COLO829 (cell line): ENCODE results near the gene FAM53B.

Source experiments
- DNase-seq: peaks from one replicate; pipeline ENCODE4 v3.0.0; 2012; ENCODE audit warnings: low spot score

FAM53B gene

DNA sequence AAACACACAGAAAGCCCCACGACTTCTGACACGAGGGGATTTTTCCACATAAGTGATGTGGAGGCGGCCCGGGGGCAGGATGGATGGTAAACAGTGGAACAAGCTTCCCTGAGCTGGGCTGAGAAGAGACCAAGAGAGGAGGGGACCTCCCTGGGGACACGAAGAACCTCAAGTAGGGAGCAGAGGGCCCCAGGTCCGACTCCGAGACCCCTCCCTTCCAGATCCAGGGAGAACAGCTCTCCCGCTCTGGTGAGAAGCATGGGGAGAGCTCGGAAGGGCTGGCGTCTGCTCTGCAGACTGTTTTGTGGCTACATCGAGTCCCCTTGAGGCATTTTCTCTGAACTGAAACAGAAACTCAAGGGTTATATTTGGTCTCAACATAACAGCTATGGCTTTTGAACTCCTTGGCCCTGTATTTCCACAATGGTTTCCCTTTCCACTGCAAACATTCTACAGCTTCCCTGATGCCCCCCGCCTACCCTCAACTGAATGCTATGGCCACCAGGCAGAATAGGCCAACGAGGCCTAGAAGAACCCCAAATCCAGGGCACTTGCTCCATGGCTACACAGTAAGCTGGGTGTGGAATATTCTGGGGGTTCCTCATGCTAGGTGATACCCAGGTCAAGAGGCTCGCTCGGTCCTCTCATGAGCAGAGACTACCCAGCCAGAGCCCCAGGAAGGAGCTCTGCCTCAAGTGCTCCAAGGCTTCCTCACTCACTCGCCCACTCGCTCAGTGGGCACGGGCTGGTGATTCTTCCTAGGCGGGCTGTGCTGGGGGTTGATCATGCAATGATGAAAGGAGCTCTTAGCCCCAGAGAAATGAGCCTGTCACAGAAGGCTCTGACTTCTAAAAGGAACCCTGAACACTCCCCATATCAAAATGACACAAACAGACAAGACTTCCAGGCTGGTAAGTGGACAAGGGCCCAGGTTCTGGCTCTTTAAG is 47.5 kb downstream of the FAM53B start:
- DNase-seq: no peak

DNA sequence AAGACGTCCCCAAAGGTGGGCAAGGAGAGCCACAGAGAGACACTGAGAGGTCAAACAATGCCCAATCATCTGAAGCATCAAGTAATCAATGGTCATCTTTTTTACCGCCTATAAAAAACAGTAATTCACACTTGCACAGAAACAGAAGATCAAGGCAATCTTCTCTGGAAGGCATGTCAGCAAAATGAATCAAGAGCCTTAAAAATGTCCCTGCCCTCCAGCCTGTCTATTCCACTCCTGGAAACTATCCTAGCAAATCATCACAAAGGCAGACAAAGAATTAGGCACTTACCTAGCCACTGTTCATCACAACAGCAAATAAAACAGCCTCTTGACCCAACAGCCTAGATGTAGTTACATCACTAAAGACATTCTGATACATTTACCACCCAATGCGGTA is 48.9 kb downstream of the FAM53B start:
- no peak for DNase-seq

DNA sequence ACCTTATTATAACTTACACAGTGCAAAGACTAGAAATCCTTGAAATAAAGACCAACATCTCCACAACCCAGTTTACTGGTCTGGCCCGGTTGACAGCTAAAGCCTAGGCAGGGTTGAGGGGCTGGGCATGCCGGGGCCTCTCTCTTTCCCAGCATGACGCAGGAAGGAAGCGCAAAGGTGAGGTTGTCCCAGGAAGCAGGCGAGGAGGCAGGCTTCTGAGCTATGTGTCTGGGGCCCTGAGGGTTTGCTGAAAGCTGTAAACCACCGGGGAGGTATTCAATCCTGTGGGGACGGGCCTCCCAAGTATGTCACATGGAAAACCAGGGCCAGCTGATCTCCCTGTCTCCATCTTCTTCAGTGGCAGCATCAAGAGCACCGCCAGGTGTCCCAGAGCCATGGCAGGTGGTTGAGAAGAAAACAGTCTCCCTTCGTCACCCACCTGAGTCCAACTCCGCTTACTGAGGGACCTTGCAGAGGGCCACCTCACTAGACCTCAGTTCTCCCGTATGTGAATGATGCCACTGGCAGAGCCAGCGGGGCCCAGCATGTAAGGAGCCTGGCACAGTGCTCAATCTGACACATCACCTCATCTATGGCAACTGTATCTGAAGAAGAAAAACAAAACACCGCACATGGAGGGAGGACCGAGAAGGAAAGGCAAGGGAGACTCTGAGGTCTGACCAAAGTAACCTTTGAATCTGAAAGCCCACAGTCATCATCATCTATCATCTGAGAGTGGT is 49.5 kb downstream of the FAM53B start:
- DNase-seq: no peak

DNA sequence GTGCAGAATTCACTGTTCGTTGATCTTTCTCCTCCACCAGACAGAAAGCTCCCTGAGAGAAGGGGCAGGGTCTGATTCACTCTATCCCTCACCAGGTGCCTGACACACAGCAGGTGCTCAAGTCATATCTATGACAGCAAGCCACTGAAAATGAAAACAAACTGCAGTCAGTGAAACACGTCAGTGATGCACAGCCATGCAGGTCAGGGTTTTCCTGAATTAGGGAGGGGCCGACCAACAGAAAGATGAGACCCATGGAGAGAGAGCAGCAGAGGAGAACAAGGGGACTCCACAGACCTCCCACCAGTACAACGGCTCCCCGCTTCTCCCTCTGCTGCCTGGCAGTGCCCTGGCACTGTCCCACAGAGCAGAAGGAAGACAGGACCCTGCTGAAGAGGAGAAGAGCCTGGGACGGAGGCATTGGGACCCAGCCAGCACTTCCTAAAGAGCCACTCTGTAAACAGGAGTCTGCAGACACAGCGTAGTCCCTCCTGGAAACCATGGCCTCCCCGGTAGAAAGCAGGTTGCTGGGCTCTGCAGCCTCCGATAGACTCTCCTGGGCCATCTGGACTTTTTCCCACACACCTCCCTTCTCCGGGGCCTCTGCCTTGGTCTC is 50.3 kb downstream of the FAM53B start:
- no peak for DNase-seq

DNA sequence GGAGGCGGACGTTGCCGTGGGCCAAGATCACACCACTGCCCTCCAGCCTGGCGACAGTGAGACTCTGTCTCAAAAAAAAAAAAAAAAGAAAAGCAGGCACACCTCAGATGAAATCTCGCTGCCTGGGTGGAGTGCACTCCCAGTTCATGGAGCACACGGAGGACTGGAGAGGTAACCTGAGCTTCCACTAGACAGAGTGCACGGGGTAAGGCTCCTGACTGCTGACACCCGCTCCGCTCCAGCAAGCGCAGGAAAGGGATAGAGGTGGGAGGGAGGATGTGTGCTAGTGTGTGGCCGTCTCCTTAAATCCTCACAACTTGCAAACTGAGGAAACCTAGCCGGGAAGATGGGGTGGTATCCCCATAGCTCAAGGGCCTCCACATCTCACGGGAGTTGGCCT is 50.8 kb downstream of the FAM53B start:
- DNase-seq: no peak

DNA sequence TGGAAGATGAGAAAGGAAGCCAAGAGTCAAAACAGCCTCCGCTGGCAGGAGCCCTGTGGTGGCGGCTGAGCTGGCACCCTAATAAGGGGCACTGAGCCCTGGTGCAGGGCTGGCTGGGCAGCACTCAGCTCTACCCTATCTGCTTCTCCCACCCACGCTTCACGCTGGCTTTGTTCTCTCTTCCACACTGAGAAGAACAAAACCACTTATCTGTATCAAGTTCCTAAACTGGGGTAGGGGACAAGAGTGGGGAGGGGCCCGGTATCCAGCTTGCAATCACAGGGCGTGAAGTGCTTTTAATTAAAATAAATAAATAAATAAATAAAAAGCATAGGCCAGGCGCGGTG is 52.1 kb downstream of the FAM53B start:
- no peak for DNase-seq

DNA sequence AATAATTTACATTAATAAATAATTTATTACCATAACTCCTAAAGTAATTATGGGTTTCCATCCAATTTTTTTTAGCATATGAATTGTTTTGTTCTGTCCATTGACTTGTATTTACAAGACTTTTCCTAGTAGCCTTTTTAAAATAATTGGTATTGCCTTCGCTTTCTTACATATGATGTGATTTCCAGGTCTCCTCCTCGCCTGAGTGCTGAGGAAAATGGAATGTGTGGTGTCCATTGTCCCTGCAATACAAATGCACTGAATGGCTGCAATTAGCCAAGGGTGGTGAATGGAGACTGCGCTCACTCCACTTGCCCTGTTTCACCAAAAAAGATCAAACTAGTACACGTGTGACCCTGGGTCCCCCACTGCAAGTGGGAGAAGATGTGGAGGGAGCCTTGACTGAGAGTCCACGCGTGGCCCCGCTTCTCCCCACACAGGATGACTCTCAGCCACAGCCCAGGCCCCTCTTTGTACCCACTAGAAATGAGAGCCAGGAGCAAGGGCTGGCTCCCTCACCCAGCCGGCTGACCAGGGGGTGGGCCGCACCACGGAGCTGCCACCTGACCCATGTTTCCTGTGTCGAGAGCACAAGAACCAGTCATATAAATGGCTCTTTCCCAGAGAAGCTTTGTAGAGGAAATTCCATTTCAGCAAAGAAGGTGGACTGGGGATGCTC is 52.6 kb downstream of the FAM53B start:
- no peak for DNase-seq

DNA sequence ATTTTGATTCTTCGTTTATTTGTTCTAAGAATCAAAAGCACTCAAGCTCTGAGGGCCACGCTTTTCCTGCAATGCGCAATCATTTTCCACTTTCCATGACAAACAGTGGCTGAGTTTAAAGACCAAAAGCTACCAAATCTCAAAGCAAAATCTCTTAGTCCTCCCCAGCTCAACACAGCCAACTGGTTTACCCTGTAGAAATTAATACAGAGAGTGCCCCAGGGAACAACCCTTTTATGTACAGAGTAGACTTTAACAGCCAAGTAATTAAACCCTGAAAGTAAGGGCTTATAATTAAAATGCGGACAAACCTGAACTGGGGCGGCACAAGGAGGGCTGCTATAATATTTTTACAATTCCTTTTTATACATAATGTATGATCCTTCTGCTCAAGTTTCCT is 53.2 kb downstream of the FAM53B start:
- no peak for DNase-seq

DNA sequence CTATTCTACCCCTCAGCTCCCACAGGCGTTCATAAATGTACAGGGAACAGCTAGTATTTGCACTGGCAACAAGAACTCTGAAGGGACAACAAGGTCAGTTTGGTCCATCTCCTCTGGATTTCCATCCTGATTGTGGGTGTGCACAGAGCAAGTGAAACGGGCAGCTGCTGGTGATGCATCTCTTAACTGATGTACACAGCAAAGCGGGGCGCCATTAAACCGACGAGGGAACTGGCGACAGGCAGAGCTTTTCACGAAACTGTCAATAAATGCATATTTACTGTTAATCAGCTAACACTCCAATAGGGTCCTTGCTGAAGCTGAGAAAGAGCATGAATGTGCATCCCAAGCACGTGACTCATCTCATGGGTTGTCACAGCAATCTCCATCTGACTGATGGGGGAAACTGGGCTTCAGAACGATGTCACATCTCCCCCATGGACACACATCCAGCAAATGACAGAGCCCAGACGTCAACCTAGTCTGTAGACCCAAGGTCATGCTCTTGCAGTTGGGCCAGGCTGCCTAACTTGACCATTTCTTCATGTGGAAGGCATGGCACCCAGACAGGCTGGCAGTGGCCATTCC is 54.2 kb downstream of the FAM53B start:
- DNase-seq: no peak

DNA sequence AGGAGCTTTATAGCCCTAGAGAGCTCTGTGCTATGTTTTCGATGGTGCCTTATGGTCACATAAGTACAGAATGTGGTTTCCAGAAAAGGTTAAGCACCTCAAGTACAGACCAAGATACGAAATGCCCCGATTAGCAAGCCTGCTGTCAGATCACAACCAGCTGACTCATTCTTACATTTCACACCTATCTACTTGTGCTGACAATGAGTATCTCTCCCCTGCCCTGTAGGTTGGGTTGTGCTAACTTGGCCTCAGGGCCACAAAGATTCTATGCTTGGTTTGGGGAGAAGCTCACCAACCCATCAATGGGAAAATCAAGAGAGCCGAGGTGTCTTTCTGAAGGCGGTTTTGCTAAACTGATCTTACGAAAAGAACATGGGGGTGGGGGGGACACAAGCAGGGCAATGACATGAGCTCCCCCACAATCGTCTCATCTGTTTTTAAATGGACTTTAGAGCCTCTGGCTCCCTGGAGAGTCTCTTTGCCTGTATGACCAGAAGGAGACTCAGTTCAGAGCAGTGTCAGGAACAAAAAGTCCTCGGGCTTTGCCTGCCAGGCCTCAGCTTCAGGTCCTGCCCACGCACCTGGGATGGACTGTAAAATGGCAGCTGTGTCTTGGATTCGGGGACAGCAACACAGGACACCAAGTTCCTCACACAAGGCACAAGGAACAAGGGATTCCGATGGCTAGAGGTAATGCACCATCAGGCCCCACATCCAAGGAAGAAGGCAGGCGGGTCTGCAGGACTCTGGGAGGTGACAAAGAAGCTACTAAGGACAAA is 55.1 kb downstream of the FAM53B start:
- no peak for DNase-seq

DNA sequence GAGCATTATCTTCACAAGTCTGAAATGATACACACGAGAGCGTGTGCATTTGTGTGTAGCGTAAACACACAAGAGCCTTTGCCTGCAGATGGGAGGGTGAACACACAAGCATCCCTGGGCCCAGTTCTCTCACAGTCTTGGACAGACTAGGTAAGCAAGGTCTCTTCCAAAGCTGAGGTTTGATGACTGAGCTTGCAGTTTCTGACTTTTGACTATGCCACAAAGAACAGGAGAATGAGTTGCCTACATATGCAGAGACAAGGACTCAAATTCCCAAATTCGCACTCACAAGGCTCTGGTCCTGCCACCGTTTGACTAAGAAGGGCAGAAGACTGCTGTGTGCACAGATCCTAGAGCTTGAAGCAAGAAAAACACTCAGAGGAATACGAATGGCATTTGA is 55.8 kb downstream of the FAM53B start:
- no peak for DNase-seq

DNA sequence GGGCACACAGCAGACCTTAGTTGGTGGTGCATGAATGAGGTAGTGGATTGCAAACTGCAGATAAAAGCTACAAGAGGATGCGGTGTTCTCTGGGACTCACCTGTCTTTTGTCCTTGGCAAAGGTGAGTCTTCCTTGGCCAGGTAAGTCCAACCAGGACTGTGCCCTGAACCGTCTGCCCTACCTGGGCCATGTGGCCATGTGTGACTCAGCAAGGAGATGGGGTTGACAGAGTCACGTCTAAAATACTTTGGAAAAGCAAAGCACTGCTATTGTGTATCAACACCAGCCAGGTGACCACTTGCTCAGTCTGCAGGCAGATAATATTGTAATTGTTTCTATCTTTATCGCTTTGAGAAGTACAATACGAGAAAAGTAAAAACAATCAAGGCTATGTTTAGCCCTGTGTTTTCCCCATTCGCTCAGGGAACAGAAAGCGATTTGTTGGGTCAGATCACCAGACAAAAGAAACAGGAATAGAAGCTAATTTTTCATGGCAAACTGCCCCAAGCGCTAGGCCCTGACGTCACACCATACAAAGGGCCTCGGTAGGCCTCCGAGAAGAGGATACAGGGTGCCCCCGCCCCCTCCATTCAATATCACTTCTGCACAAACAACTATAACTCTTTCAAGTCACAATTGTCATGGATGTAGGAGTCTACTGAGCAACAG is 57.3 kb downstream of the FAM53B start:
- DNase-seq: peak; percentile 61

DNA sequence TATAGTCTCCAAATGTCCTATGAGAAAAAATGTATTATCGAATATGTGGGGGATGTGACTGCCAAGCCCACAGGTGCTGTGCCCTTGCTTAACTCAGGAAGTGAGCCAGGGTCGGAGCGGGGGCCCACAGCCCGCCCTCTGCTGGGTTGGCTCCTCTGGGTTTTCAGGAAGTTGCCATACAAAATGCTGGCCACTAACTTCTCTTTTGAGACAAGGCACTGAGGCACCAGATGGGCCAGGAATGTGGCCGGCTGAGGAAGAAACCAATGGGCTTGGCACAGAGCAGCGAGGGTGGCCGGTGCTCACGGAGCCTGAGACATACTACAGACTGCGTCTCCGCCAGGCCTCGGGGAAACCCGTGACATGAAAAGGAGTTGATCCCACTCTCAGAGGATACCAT is 58.9 kb downstream of the FAM53B start:
- no peak for DNase-seq

DNA sequence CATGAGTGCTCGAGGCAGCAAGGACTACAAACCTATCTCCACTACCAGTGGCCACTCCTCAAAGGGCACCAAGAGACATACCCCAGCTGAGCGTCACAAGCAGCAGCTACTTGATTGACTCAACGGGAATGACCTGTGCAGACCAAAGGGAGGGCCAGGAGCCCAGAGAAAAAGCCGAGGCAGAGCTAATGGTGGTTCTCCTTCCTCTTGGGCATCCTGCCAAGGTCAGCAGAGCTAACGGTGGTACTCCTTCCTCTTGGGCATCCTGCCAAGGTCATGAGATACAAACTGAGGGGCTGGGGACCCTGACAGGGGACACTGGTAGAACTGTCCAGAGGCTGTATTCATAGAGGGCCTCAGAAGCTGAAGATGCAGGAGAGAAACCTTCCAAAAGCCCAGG is 60.4 kb downstream of the FAM53B start:
- no peak for DNase-seq

DNA sequence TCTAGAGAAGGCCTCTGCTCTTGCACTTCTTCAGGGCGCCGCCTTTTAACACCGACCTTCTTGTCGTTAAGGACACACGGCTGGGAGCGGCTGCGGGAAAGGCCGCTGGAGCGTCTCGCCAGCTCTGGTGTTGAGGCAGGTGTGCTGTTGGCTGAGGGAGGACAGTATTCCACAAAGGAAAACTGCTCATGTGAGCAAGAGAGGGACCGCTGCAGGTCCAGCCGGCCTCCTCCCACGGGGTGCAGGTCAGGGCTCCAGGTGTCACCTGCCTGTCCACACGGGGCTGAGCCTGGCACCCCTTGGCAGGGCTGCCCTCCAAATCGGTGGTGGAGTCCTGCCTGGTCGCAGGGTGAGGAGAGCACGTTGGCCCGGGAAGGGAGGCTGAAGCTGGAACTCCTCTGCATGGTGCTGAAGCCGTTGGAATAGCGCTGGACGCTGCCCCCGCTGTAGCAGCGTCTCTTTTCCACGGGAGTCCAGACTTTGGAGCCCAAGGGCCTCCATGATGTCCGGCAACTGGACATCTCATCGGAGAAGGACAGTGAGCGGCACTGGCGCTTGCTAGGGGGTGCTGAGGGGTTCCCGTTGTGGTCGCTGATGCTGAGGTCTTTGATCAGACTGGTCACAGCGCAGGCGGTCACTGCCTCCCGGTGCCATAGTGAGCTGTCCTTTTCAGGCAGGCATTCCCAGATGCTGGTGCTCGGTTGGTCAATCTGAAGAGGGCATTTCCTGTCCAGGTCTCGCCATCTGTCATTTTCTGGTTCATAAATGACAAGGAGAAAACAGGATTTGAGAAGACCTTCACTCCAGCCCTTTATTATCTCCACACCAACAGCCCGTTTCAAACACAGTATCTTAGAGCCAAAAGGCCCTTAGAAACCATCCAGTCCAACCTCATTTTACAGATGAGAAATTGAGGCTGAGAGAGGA is 62.3 kb downstream of the FAM53B start:
- no peak for DNase-seq

DNA sequence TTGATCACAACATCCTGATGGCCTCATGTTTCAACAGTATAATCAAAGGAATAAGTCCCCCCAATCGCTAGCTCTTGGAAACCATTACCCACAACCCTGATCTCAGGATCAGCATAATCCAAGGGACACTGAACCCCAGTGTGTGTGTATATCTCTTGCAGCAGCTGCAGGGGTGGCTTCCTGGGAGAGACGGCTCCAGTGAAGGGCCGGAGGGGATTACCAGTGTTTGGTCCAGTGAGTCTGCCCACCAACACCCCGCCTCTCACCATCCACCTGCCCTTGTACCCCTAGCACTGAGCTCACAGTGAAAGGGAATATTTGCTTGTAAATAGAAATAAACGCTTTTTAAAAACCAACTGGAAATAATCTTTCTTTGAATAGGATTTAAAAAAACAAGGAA is 63.1 kb downstream of the FAM53B start:
- DNase-seq: no peak

DNA sequence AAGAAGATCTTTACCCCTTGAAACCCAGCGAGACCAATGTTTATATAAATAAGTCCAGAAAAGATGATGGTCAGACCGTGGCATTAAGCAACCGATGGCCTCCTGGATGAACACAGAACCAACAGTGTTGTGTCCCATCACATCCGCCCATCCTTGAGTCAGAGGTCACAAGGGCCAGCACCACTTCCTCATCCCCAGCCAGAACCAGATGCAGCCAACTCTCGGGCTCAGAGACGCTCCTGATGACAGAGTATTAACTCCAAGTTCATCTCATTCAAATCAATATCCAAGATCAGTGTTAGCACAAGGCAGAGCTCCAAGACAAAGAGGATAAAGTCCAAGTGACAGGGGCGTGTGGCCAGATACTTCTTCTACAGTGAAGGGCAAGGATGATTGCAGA is 63.5 kb downstream of the FAM53B start:
- no peak for DNase-seq

DNA sequence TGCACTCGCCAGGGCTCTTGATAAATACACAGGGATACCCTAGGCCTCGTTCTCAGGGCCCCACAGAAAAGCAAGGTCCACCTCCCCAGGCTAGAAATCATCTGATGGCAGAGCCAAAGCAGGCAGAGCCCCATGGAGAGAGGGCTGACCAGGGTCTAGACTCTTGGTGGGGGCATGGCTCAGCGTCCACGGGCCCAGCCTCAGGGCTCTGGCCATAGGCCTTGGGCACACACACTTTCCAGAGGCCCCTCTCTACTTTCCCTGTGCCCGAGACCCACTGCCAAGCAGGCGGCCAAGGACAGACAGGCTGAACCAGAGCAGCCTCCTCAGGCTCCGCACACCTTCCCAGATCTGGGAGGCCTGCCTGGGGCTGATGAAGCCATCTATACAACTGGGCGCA is 64.8 kb downstream of the FAM53B start:
- DNase-seq: no peak

DNA sequence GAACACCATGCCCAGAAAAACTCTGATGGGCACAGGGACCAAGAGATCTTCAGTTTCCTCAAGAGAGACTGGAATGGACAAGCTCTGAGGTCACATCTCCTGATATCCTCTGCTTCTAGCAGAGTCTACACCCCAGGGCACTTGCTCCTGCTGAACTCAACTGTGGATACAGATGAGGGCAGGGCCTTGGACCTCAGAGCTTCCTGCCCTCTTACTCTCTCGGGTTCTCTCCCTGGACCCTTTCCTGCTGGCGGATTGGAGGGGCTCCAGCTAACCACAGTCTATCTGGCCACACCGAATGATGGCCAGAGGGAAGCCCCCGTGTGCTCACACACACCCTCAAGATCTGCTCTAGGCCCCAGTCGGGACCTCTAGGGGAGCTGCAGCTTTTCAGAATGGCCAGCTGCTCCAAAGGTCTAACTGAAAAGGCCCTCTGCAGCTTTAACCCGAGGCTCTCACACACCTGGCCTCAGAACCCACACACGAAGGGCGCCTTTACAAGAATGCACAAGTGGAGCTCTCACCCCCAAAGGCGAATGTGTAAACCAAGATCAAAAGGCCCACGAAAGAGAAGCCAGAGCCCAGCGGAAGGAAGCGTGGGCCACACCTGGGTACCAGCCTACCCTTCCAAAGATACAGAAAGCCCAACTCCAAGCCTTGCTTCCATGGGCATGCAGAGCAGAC is 65.5 kb downstream of the FAM53B start:
- DNase-seq: no peak
